Keratinocyte (primary cell): Measurements from ENCODE around the gene HERC6. TPM values are rescaled to one million over a fixed set of nuclear protein-coding genes. Genes with fewer than 3 reads are reported as not detected.

ENCODE experiments used
- DNase-seq: peaks from one replicate; pipeline ENCODE4 v3.0.0-alpha.2; 2011; ENCODE audit warnings: low read depth, missing footprints, low spot score
- FAIRE-seq: peaks from 2 replicates; lab custom pipeline; 2011; peaks lifted over from hg19 to GRCh38; lab: Jason Lieb, UNC
- H2AFZ ChIP-seq: 2 replicates; pipeline ENCODE4 v1.6.0; 2012; ENCODE audit warnings: low read length, control low read depth, inconsistent platforms; ENCODE audit not compliant: control insufficient read depth
- H3K27ac ChIP-seq: 2 replicates; pipeline ENCODE4 v1.5.1; 2011; ENCODE audit warnings: low read length; ENCODE audit not compliant: control insufficient read depth, insufficient read depth
- H3K27me3 ChIP-seq: 3 replicates; pipeline ENCODE4 v1.6.0; 2011; ENCODE audit warnings: low read length; ENCODE audit not compliant: control insufficient read depth, insufficient read depth; ENCODE audit errors: extremely low read depth
- H3K36me3 ChIP-seq, 2 experiments: 2 replicates in 1 of 2; 3 replicates in 1 of 2; pipeline ENCODE4 v1.5.1; 2011; ENCODE audit warnings: low read length in 2 of 2, mild to moderate bottlenecking in 1 of 2; ENCODE audit not compliant: control insufficient read depth in 2 of 2, insufficient read depth in 2 of 2; ENCODE audit errors: extremely low read depth in 1 of 2
- H3K4me1 ChIP-seq: 3 replicates; pipeline ENCODE4 v1.5.1; 2011; ENCODE audit warnings: low read length; ENCODE audit not compliant: control insufficient read depth, insufficient read depth; ENCODE audit errors: extremely low read depth
- H3K4me2 ChIP-seq: 3 replicates; pipeline ENCODE4 v1.6.0; 2011; ENCODE audit warnings: low read depth, low read length; ENCODE audit not compliant: control insufficient read depth, insufficient read depth; ENCODE audit errors: extremely low read depth
- H3K4me3 ChIP-seq, 3 experiments: fragments of 200-600 bp in 1 of 3; sonication (generic) in 1 of 3; 2 replicates in 2 of 3; 3 replicates in 1 of 3; pipeline ENCODE4 v1.5.1; 2011 to 2016; ENCODE audit warnings: low read length in 3 of 3, mild to moderate bottlenecking in 3 of 3, control low read depth in 2 of 3, inconsistent platforms in 1 of 3, low read depth in 1 of 3, mixed read lengths in 1 of 3, mixed run types in 1 of 3, moderate library complexity in 1 of 3; ENCODE audit not compliant: control insufficient read depth in 2 of 3, insufficient read depth in 2 of 3; ENCODE audit errors: extremely low read depth in 1 of 3
- H3K79me2 ChIP-seq: 2 replicates; pipeline ENCODE4 v1.6.0; 2012; ENCODE audit warnings: low read length; ENCODE audit not compliant: control insufficient read depth, insufficient read depth
- H3K9ac ChIP-seq: 3 replicates; pipeline ENCODE4 v1.6.0; 2011; ENCODE audit warnings: low read length; ENCODE audit not compliant: control insufficient read depth, insufficient read depth; ENCODE audit errors: extremely low read depth
- H3K9me1 ChIP-seq: 3 replicates; pipeline ENCODE4 v1.6.0; 2011; ENCODE audit warnings: low read length; ENCODE audit not compliant: control insufficient read depth, insufficient read depth; ENCODE audit errors: extremely low read depth
- H3K9me3 ChIP-seq: 2 replicates; pipeline ENCODE4 v1.5.1; 2012; ENCODE audit warnings: low read depth, low read length; ENCODE audit not compliant: control insufficient read depth
- H4K20me1 ChIP-seq: 3 replicates; pipeline ENCODE4 v1.6.0; 2011; ENCODE audit warnings: low read length; ENCODE audit not compliant: control insufficient read depth, insufficient read depth; ENCODE audit errors: extremely low read depth
- EZH2 ChIP-seq: IDR thresholded peaks from one replicate; pipeline ENCODE4 v1.6.1; 2012; ENCODE audit warnings: inconsistent platforms, mild to moderate bottlenecking, low read length, moderate library complexity
- dilution Hi-C: fragments of 300-500 bp; cut with MboI; formaldehyde crosslinking; loops from one replicate; pipeline ENCODE4 v1.7.0; 2020; ENCODE audit warnings: low sequenced_read_pairs; ENCODE audit not compliant: extremely low pct_ligation_motif_present
- polyA plus RNA-seq, 5 experiments: library from polyadenylated mRNA; depleted of rRNA in 3 of 5; stranded (reverse) in 3 of 5; stranded (forward) in 1 of 5; unstranded in 1 of 5; fragments of >200 nt; gene quantifications; 1 replicate in 1 of 5; 2 replicates in 3 of 5; 3 replicates in 1 of 5; pipeline versions ENCODE4 v1.2.1 to v1.2.3, GENCODE V29; 2011 to 2012; ENCODE audit warnings: missing spikeins in 2 of 5, low read depth in 1 of 5, low replicate concordance in 1 of 5
- TF ChIP-seq, protein P1 (sequence below), 3 experiments: IDR thresholded peaks in 1 of 3; conservative IDR thresholded peaks in 1 of 3; optimal IDR thresholded peaks in 1 of 3; 2 replicates in 2 of 3; 3 replicates in 1 of 3; pipeline versions ENCODE3 to v1.5.1; 2011; ENCODE audit warnings: low read length in 3 of 3, mild to moderate bottlenecking in 3 of 3, moderate library complexity in 2 of 3, control low read depth in 1 of 3, inconsistent platforms in 1 of 3; ENCODE audit not compliant: insufficient read depth in 2 of 3; ENCODE audit errors: extremely low read depth in 1 of 3

Gene HERC6
- polyA plus RNA-seq, 1 donor (not counting 4 experiments of a cell fraction or from before 2014, with no cell fraction given), result 33.9 TPM

DNA sequence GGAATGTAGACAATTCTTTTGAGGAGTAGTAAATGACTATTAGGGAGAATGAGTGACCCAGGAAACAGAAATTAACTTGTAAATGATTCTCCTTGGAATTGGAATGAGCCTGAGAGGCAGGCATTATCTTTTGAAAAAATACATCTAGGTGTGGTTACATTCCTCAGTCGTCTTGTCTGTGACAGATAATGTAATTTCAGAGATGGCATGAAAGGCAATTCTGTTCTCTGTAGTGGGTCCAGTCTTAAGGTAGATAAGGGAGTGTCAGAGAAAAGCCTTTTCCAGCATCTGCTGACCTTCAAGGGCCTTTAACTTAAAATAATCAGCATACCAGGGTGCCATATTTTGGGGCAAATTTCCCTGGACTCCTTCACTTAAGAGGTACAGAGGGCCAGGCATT, 35.1 kb downstream of the HERC6 start:
- no peaks in the 10 kb centered on the region for H3K27me3 ChIP-seq
- no peaks in the 10 kb centered on the region for H3K4me1 ChIP-seq
- no peak for DNase-seq
- H3K9me1 ChIP-seq, result no peaks in the 10 kb centered on the region
- no peak overlapping the region for H2AFZ ChIP-seq
- H3K9ac ChIP-seq, result no peak overlapping the region
- H3K36me3 ChIP-seq, result peaks cover 0 to 13% of the 10 kb centered on the region in 2 experiments
- no peaks in the 10 kb centered on the region for H3K9me3 ChIP-seq
- FAIRE-seq, result no peak
- H3K79me2 ChIP-seq, result no peaks in the 10 kb centered on the region
- TF ChIP-seq EZH2, result no peak
- TF ChIP-seq, protein P1, sequence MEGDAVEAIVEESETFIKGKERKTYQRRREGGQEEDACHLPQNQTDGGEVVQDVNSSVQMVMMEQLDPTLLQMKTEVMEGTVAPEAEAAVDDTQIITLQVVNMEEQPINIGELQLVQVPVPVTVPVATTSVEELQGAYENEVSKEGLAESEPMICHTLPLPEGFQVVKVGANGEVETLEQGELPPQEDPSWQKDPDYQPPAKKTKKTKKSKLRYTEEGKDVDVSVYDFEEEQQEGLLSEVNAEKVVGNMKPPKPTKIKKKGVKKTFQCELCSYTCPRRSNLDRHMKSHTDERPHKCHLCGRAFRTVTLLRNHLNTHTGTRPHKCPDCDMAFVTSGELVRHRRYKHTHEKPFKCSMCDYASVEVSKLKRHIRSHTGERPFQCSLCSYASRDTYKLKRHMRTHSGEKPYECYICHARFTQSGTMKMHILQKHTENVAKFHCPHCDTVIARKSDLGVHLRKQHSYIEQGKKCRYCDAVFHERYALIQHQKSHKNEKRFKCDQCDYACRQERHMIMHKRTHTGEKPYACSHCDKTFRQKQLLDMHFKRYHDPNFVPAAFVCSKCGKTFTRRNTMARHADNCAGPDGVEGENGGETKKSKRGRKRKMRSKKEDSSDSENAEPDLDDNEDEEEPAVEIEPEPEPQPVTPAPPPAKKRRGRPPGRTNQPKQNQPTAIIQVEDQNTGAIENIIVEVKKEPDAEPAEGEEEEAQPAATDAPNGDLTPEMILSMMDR (optimal IDR thresholded peaks at IDR 0.05 in 1 of 3, IDR thresholded peaks at IDR 0.05 in 1 of 3, conservative IDR thresholded peaks at IDR 0.05 in 1 of 3; ENCODE audit: extremely low read depth in 1 of 3, insufficient read depth in 2 of 3, low read length in 3 of 3), result no peak
- no peak overlapping the region for H3K4me2 ChIP-seq
- no peaks in the 10 kb centered on the region for H4K20me1 ChIP-seq
- no peak overlapping the region for H3K27ac ChIP-seq
- dilution Hi-C loops, result no loop called here
- H3K4me3 ChIP-seq, result no peak overlapping the region

DNA sequence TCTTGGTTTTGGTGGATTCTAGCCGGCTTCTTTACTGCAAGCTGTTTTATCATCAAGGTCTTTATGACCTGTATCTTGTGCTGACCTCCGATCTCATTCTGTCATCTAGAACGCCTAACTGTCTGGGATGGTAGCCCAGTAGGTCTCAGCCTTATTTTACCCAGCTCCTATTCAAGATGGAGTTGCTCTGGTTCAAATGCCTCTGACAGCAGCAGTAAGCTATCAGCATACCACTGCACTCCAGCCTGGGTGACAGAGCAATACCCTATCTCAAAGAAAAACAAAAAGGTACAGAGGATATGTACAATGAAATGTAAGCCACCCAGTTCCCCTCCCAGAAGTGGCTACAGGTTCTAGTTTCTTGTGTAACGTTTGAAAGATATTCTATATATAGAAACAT, 36.1 kb downstream of the HERC6 start:
- H3K9me3 ChIP-seq, result no peaks in the 10 kb centered on the region
- no peak overlapping the region for H3K4me3 ChIP-seq
- dilution Hi-C loops, result no loop called here
- no peaks in the 10 kb centered on the region for H4K20me1 ChIP-seq
- H3K4me2 ChIP-seq, result no peak overlapping the region
- H3K9ac ChIP-seq, result no peak overlapping the region
- H3K27ac ChIP-seq, result no peak overlapping the region
- no peak overlapping the region for H2AFZ ChIP-seq
- H3K4me1 ChIP-seq, result no peaks in the 10 kb centered on the region
- peaks cover 0 to 13% of the 10 kb centered on the region in 2 experiments for H3K36me3 ChIP-seq
- TF ChIP-seq, protein P1 (optimal IDR thresholded peaks at IDR 0.05 in 1 of 3, IDR thresholded peaks at IDR 0.05 in 1 of 3, conservative IDR thresholded peaks at IDR 0.05 in 1 of 3; ENCODE audit: extremely low read depth in 1 of 3, insufficient read depth in 2 of 3, low read length in 3 of 3), result no peak
- TF ChIP-seq EZH2, result no peak
- H3K27me3 ChIP-seq, result no peaks in the 10 kb centered on the region
- H3K9me1 ChIP-seq, result no peaks in the 10 kb centered on the region
- DNase-seq (no peak), FAIRE-seq (no peak)
- H3K79me2 ChIP-seq, result no peaks in the 10 kb centered on the region
